ENCODE results near the gene SOS2. TPM values are rescaled to one million over a fixed set of nuclear protein-coding genes. Genes with fewer than 3 reads are reported as not detected.

Gene SOS2
- polyA plus RNA-seq, 1 experiment, result 6.4 TPM

GRCh38 chr14:50230401-50230700, 1.0 kb downstream of the SOS2 start:
- TF ChIP-seq CTCF (IDR thresholded peaks at IDR 0.05; ENCODE audit: insufficient read depth, low read depth, low read length), result no peak
- Histone ChIP-seq H3K4me3 (ENCODE audit: low read depth, low read length) (peak overlapping the region; percentile 88), H3K36me3 (ENCODE audit: control insufficient read depth, insufficient read depth, low read length) (no peaks in the 10 kb centered on the region; the same call in 1 of the 2 replicates), H3K27me3 (ENCODE audit: control insufficient read depth, insufficient read depth, low read length) (no peaks in the 10 kb centered on the region)
- no peak for DNase-seq (ENCODE audit: low read depth)
- ChIA-PET POLR2A (no interaction called here), CTCF (no interaction called here)

- Histone ChIP-seq H3K4me3 (ENCODE audit: low read depth, low read length) (peak overlapping the region; percentile 88), H3K36me3 (ENCODE audit: control insufficient read depth, insufficient read depth, low read length) (no peaks in the 10 kb centered on the region; the same call in 1 of the 2 replicates), H3K27me3 (ENCODE audit: control insufficient read depth, insufficient read depth, low read length) (no peaks in the 10 kb centered on the region)
- no peak for DNase-seq (ENCODE audit: low read depth)
- POLR2A ChIA-PET, result no interaction called here
- CTCF ChIA-PET, result no interaction called here
- TF ChIP-seq CTCF (IDR thresholded peaks at IDR 0.05; ENCODE audit: insufficient read depth, low read depth, low read length), result no peak
Measured at GRCh38 chr14:50229681-50230080, 1.7 kb downstream of the SOS2 start.

GRCh38 chr14:50228313-50228712, 3.1 kb downstream of the SOS2 start:
- DNase-seq (ENCODE audit: low read depth), result no peak
- POLR2A ChIA-PET, result no interaction called here
- TF ChIP-seq CTCF (IDR thresholded peaks at IDR 0.05; ENCODE audit: insufficient read depth, low read depth, low read length), result no peak
- Histone ChIP-seq H3K27me3 (ENCODE audit: control insufficient read depth, insufficient read depth, low read length) (no peaks in the 10 kb centered on the region), H3K36me3 (ENCODE audit: control insufficient read depth, insufficient read depth, low read length) (no peaks in the 10 kb centered on the region; the same call in 1 of the 2 replicates), H3K4me3 (ENCODE audit: low read depth, low read length) (no peak overlapping the region)
- CTCF ChIA-PET, result interaction anchor here (1.0 kb wide), 1 partner anchor 300 kb away, joined by 3 read pairs; no protein-coding TSS in a partner anchor

GRCh38 chr14:50225974-50226297, 5.4 kb downstream of the SOS2 start:
- H3K4me3 ChIP-seq (ENCODE audit: low read depth, low read length), result no peak overlapping the region
- TF ChIP-seq CTCF (IDR thresholded peaks at IDR 0.05; ENCODE audit: insufficient read depth, low read depth, low read length), result no peak
- ChIA-PET CTCF (no interaction called here), POLR2A (interaction anchor here (0.6 kb wide), 1 partner anchor 377 kb away, joined by 12 read pairs; no protein-coding TSS in a partner anchor)
- no peak for DNase-seq (ENCODE audit: low read depth)
- H3K36me3 ChIP-seq (ENCODE audit: control insufficient read depth, insufficient read depth, low read length), result no peaks in the 10 kb centered on the region; the same call in 1 of the 2 replicates
- no peaks in the 10 kb centered on the region for H3K27me3 ChIP-seq (ENCODE audit: control insufficient read depth, insufficient read depth, low read length)

- H3K36me3 ChIP-seq (ENCODE audit: control insufficient read depth, insufficient read depth, low read length), result no peaks in the 10 kb centered on the region; the same call in 1 of the 2 replicates
- no peak overlapping the region for H3K4me3 ChIP-seq (ENCODE audit: low read depth, low read length)
- H3K27me3 ChIP-seq (ENCODE audit: control insufficient read depth, insufficient read depth, low read length), result no peaks in the 10 kb centered on the region
- no peak for TF ChIP-seq CTCF (IDR thresholded peaks at IDR 0.05; ENCODE audit: insufficient read depth, low read depth, low read length)
- DNase-seq (ENCODE audit: low read depth), result peak; percentile 39
- CTCF ChIA-PET, result no interaction called here
- POLR2A ChIA-PET, result no interaction called here
Measured at GRCh38 chr14:50225067-50225973, 6.1 kb downstream of the SOS2 start.
